Tibial nerve (tissue), 3 donors: ENCODE measurements around the gene CELSR1.

Experiments
- EP300 ChIP-seq, 2 donors: sonication (generic); formaldehyde crosslinking; IDR thresholded peaks; one replicate each; pipeline ENCODE4 v1.6.1; 2017; ENCODE audit warnings: antibody characterized with exemption in 2 of 2, mild to moderate bottlenecking in 1 of 2
- POLR2A ChIP-seq, 2 donors: fragments of 450-650 bp; IDR thresholded peaks; one replicate each; pipeline ENCODE4 v1.6.1; 2017; ENCODE audit warnings: antibody characterized with exemption in 2 of 2, mild to moderate bottlenecking in 2 of 2, moderate library complexity in 2 of 2

GRCh38 chr22:46336119-46337078 is 201.0 kb downstream of the CELSR1 start:
- TF ChIP-seq POLR2A (IDR thresholded peaks at IDR 0.05) (no peak), EP300 (IDR thresholded peaks at IDR 0.05) (no peak)
